Mucosa of descending colon (tissue), 3 donors: ENCODE data around the gene TMEM51. TPM values are rescaled to one million over a fixed set of nuclear protein-coding genes. Genes with fewer than 3 reads are reported as not detected.

Experiments used
- ATAC-seq: fragments of 200-7000 bp; cut with Tn5 transposase; one replicate; pipeline ENCODE4 v1.9.1; 2020; ENCODE audit warnings: mild to moderate bottlenecking, moderate library complexity
- DNase-seq, 3 donors: peaks; one replicate each; pipeline ENCODE4 v3.0.0-alpha.2; 2020
- H3K36me3 ChIP-seq: fragments of 200-600 bp; one replicate; pipeline ENCODE4 v1.8.0; 2021; ENCODE audit warnings: low read depth, mild to moderate bottlenecking
- H3K4me1 ChIP-seq: fragments of 200-600 bp; one replicate; pipeline ENCODE4 v1.8.0; 2021; ENCODE audit warnings: low read depth, mild to moderate bottlenecking
- H3K4me3 ChIP-seq: fragments of 200-600 bp; one replicate; pipeline ENCODE4 v1.8.0; 2021; ENCODE audit warnings: mild to moderate bottlenecking
- H3K9me3 ChIP-seq: fragments of 200-600 bp; one replicate; pipeline ENCODE4 v1.8.0; 2021; ENCODE audit warnings: mild to moderate bottlenecking
- intact Hi-C, 2 donors: fragments of 100-400 bp; cut with DNase I in 1 of 2; cut with micrococcal nuclease in 1 of 2; formaldehyde crosslinking; loops; one replicate each; pipeline versions ENCODE4 v1.11.0 to v1.11.1; 2022; cut with DNase I, micrococcal nuclease
- total RNA-seq, 3 donors: library from RNA; stranded (reverse); fragmentation: NEBNext Ultra II Directional in 2 of 3; extraction: Animal tissue kit (Norgen Biotek cat#: 25700) in 2 of 3; gene quantifications; one replicate each; pipeline versions ENCODE4 v1.2.1 to v1.2.4, GENCODE V29; 2021 to 2023
- TF ChIP-seq, protein P1 (sequence below): fragments of 200-600 bp; IDR thresholded peaks from one replicate; pipeline ENCODE4 v1.8.0; 2022; ENCODE audit warnings: antibody characterized with exemption, mild to moderate bottlenecking
- donor health status: DM: no; HTN: no; CAD: no; lungs with moderate emphysema.
- donor health status: DM: no; HTN: no; CAD: no.
- donor health status: DM: no; HTN: yes; CAD: no.

Gene TMEM51
- total RNA-seq, 3 donors from 2014 or later = 19.1 to 31.8 (median 26.6) TPM

DNA sequence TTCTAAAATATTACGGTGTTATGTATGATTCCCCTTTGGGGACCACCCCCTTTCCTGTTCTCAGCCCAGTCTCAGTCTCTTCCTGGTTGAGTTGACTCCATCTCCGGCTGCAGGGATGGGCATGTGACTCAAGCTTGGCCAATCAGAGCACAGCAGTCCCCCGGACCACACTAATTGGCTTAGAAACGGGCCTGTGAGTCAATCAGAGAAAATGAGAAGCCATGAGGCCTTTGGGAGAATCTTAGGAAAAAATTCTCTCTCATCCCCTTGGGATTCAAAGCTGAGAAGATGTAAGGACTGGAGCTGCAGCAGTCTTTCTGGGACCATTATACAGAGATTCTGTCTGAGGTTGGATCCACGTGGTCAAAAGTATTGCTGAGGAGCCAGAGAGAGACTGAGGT, 82.8 kb downstream of the TMEM51 start:
- no peak overlapping the region for H3K4me3 ChIP-seq
- intact Hi-C loops = no loop called here
- DNase-seq (no peak), ATAC-seq (no peak)
- H3K36me3 ChIP-seq = no peaks in the 10 kb centered on the region
- no peaks in the 10 kb centered on the region for H3K4me1 ChIP-seq
- TF ChIP-seq, protein P1, sequence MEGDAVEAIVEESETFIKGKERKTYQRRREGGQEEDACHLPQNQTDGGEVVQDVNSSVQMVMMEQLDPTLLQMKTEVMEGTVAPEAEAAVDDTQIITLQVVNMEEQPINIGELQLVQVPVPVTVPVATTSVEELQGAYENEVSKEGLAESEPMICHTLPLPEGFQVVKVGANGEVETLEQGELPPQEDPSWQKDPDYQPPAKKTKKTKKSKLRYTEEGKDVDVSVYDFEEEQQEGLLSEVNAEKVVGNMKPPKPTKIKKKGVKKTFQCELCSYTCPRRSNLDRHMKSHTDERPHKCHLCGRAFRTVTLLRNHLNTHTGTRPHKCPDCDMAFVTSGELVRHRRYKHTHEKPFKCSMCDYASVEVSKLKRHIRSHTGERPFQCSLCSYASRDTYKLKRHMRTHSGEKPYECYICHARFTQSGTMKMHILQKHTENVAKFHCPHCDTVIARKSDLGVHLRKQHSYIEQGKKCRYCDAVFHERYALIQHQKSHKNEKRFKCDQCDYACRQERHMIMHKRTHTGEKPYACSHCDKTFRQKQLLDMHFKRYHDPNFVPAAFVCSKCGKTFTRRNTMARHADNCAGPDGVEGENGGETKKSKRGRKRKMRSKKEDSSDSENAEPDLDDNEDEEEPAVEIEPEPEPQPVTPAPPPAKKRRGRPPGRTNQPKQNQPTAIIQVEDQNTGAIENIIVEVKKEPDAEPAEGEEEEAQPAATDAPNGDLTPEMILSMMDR = no peak
- no peaks in the 10 kb centered on the region for H3K9me3 ChIP-seq

DNA sequence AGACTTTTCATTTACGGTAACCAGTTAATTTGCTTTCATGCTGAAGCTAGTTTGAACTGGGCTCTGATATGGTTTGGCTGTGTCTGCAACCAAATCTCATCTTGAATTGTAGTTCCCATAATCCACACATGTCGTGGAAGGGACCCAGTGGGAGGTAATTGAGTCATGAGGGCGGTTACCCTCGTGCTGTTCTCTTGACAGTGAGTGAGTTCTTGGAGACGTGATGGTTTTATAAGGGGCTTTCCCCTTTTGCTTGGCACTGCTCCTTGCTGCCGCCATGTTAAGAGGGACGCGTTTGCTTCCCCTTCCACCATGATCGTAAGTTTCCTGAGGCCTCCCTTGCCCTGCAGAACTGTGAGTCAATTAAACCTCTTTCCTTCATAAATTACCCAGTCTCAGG, 83.2 kb downstream of the TMEM51 start:
- no peak for DNase-seq

DNA sequence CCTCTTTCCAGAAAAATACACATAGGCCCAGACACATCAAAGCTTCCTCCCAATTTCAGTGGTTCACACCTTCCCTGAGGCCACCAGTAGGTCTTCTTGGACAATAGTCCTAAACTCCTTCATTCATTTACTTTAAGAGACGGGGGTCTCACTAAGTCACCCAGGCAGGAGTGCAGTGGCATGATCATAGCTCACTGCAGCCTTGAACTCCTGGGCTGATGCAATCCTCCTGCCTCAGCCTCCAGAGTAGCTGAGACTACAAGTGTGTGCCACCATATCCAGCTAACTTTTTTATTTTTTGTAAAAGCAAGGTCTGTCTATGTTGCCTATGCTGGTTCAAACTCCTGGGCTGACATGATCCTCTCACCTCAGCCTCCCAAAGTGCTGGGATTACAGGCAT, 85.2 kb downstream of the TMEM51 start:
- TF ChIP-seq, protein P1 = no peak
- intact Hi-C loops = no loop called here
- Histone ChIP-seq H3K9me3 (no peaks in the 10 kb centered on the region), H3K4me1 (no peaks in the 10 kb centered on the region), H3K4me3 (no peak overlapping the region), H3K36me3 (no peaks in the 10 kb centered on the region)
- DNase-seq (no peak), ATAC-seq (no peak)

More for the DNA sequence above, 83.2 kb downstream of the TMEM51 start:
- TF ChIP-seq, protein P1 = no peak
- Histone ChIP-seq H3K9me3 (no peaks in the 10 kb centered on the region), H3K36me3 (no peaks in the 10 kb centered on the region), H3K4me3 (no peak overlapping the region), H3K4me1 (no peaks in the 10 kb centered on the region)
- intact Hi-C loops = no loop called here
- ATAC-seq = no peak

DNA sequence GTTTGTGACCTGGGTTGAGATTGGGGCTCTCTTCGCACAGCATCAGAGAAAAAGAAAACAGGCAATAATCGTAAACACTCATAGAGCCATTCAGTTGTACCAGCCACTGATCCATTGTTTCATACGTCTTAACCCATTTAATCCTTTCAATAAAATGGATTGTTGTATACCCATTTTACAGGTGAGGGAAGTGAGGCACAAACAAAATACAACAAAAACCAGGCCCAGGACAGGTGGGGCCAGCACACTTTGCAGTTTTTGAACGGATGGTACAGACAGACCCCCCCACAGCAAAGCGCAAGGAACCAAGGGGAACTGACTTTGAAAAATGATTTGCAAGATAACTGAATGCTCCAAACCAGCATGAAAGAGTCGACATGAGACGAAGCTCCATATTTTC, 89.2 kb downstream of the TMEM51 start:
- TF ChIP-seq, protein P1 = no peak
- Histone ChIP-seq H3K9me3 (no peaks in the 10 kb centered on the region), H3K4me3 (no peak overlapping the region), H3K4me1 (peaks cover 7% of the 10 kb centered on the region), H3K36me3 (no peaks in the 10 kb centered on the region)
- no peak for ATAC-seq
- DNase-seq = no peak
- intact Hi-C loops = no loop called here

DNA sequence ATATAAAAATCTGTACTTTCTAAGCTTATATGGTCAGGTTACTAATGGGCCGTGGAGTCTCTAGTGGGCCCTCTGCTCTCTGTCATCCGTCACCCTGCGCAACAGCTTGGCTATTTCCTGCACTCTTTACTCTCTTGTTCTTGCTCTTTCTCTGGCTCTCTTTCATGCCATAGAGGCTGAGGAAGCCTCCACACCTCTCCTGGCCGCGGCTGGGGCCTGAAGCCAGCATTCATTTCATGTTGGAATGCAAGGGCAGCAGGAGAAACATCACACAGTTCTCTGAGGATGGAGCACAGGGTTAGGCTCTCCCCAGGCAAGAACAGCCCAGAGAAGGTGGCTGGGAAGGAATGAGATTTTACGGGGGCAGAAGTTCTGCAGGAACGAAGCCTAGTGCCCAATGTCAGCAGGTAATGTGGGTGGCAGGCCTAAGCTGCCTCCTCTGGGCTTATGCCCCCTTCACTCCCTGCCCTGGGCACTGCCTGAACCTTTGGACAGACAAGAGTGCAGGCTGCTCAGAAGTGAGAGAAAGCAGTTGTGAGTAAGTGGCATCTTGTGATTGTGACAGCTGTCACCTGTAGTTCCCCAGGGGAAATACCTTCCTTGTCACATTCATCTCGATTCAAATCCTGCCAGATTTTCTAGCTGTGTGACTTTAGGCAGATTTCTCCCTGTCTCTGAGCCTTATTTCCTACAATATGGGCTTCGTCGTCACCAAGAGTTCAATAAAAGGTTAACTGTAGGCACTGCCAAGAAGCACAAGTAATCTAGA, 89.9 kb downstream of the TMEM51 start:
- ATAC-seq = no peak
- H3K9me3 ChIP-seq = no peaks in the 10 kb centered on the region
- intact Hi-C loops = no loop called here
- H3K4me1 ChIP-seq = peaks cover 7% of the 10 kb centered on the region
- no peaks in the 10 kb centered on the region for H3K36me3 ChIP-seq
- TF ChIP-seq, protein P1 = no peak
- no peak for DNase-seq
- H3K4me3 ChIP-seq = no peak overlapping the region

DNA sequence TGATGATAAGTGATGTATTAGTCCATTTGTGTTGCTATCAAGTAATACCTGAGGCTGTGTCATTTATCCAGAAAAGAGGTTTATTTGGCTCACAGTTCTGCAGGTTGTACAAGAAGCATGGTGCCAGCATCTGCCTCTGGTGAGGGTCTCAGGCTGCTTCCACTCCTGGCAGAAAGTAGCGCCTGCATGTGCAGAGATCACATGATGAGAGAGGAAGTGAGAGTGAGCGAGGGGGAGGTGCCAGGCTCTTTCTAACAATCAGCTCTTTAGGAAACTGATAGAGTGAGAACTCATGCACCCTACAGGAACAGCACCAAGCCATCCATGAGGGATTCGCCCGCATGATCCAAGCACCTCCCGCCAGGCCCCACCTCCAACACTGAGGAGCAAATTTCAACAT, 91.3 kb downstream of the TMEM51 start:
- H3K4me1 ChIP-seq = peaks cover 7% of the 10 kb centered on the region
- TF ChIP-seq, protein P1 = no peak
- no peaks in the 10 kb centered on the region for H3K36me3 ChIP-seq
- intact Hi-C loops = no loop called here
- ATAC-seq (no peak), DNase-seq (no peak)
- no peaks in the 10 kb centered on the region for H3K9me3 ChIP-seq
- no peak overlapping the region for H3K4me3 ChIP-seq
